DMS153 (cell line): Measurements from ENCODE around the gene NNT.
"Not testable (repeated sequence)": the region's sequence is repeated elsewhere in the genome, so short reads cannot be mapped to it uniquely, and the experiment has no call there.

Experiments used
- DNase-seq: peaks from one replicate; lab custom pipeline; 2025; lab: John Stamatoyannopoulos, UW

The NNT gene

GRCh38 chr5:43712081-43712480 is 109.1 kb downstream of the NNT start:
- DNase-seq, result no peak

- not testable (repeated sequence) for DNase-seq
These were observed 116.8 kb downstream of the NNT start for GRCh38 chr5:43719783-43720182.

GRCh38 chr5:43728581-43728980 is 125.6 kb downstream of the NNT start:
- no peak for DNase-seq

- no peak for DNase-seq
These were observed 127.0 kb downstream of the NNT start for GRCh38 chr5:43729846-43730478.

GRCh38 chr5:43730832-43731342 is 127.9 kb downstream of the NNT start:
- DNase-seq, result no peak

GRCh38 chr5:43731573-43731972 is 128.6 kb downstream of the NNT start:
- DNase-seq, result no peak

GRCh38 chr5:43745923-43746548 is 143.1 kb downstream of the NNT start:
- DNase-seq, result not testable (repeated sequence)

GRCh38 chr5:43750809-43751208 is 147.8 kb downstream of the NNT start:
- DNase-seq, result no peak

- DNase-seq, result no peak
These were observed 150.1 kb downstream of the NNT start for GRCh38 chr5:43753069-43753468.
